Measurements from ENCODE around the gene ACHE.

ACHE gene

GRCh38 chr7:100873599-100874299 lies 21.9 kb downstream of the ACHE start:
- peaks cover 6% of the 10 kb centered on the region; the same call in 1 of the 2 replicates for H3K4me1 ChIP-seq
- no peaks in the 10 kb centered on the region for H3K9me3 ChIP-seq
- H3K4me3 ChIP-seq (ENCODE audit: low read depth, low read length) = peak overlapping the region; percentile 98
- H3K36me3 ChIP-seq = peaks cover 25% of the 10 kb centered on the region
- no peak for TF ChIP-seq CTCF (IDR thresholded peaks at IDR 0.05; ENCODE audit: low read depth, low read length)
- DNase-seq = no peak
- H3K27me3 ChIP-seq = no peaks in the 10 kb centered on the region

- H3K4me3 ChIP-seq (ENCODE audit: low read depth, low read length) = no peak overlapping the region
- peaks cover 9% of the 10 kb centered on the region for H3K4me1 ChIP-seq
- no peaks in the 10 kb centered on the region for H3K27me3 ChIP-seq
- no peak for TF ChIP-seq CTCF (IDR thresholded peaks at IDR 0.05; ENCODE audit: low read depth, low read length)
- no peaks in the 10 kb centered on the region; the same call in 1 of the 2 replicates for H3K36me3 ChIP-seq
- no peak for DNase-seq
- no peaks in the 10 kb centered on the region for H3K9me3 ChIP-seq
Measured at GRCh38 chr7:100867776-100868485, 27.8 kb downstream of the ACHE start.

- no peak for DNase-seq
- TF ChIP-seq CTCF (IDR thresholded peaks at IDR 0.05; ENCODE audit: low read depth, low read length) = no peak
- Histone ChIP-seq H3K27me3 (no peaks in the 10 kb centered on the region), H3K9me3 (no peaks in the 10 kb centered on the region), H3K4me1 (peaks cover 9% of the 10 kb centered on the region), H3K36me3 (no peaks in the 10 kb centered on the region; the same call in 1 of the 2 replicates), H3K4me3 (ENCODE audit: low read depth, low read length) (no peak within 1 kb of the TSS)
Measured at GRCh38 chr7:100867040-100867775, 28.5 kb downstream of the ACHE start, which contains the start of gene TRIP6. TRIP6 (plus strand) TSS chr7:100867387; CDS start chr7:100867498, 111 bp downstream.

GRCh38 chr7:100866729-100867039 lies 29.0 kb downstream of the ACHE start:
- TF ChIP-seq CTCF (IDR thresholded peaks at IDR 0.05; ENCODE audit: low read depth, low read length) = no peak
- Histone ChIP-seq H3K9me3 (no peaks in the 10 kb centered on the region), H3K36me3 (no peaks in the 10 kb centered on the region; the same call in 1 of the 2 replicates), H3K4me3 (ENCODE audit: low read depth, low read length) (no peak overlapping the region), H3K4me1 (peaks cover 9% of the 10 kb centered on the region), H3K27me3 (no peaks in the 10 kb centered on the region)
- no peak for DNase-seq

GRCh38 chr7:100865938-100866728 lies 29.6 kb downstream of the ACHE start:
- peak; percentile 68 for DNase-seq
- Histone ChIP-seq H3K36me3 (no peaks in the 10 kb centered on the region; the same call in 1 of the 2 replicates), H3K27me3 (no peaks in the 10 kb centered on the region), H3K4me1 (peaks cover 9% of the 10 kb centered on the region), H3K9me3 (no peaks in the 10 kb centered on the region), H3K4me3 (ENCODE audit: low read depth, low read length) (peak overlapping the region; percentile 23; the same call in 1 of the 2 replicates)
- no peak for TF ChIP-seq CTCF (IDR thresholded peaks at IDR 0.05; ENCODE audit: low read depth, low read length)
